HCT116 (cell line): ENCODE results near the gene ITPKA. TPM values are rescaled to one million over a fixed set of nuclear protein-coding genes. Genes with fewer than 3 reads are reported as not detected.

Experiments
- ATAC-seq: fragments of 200-7000 bp; cut with Tn5 transposase; 2 replicates; pipeline ENCODE4 v1.9.1; 2020; ENCODE audit warnings: mild to moderate bottlenecking, moderate library complexity
- BruUV-seq: library from RNA; stranded (reverse); fragments of 400-500 nt; replicated peaks from 2 replicates; lab custom pipeline; 2021; lab: Mats Ljungman, UMichigan
- CTCF ChIA-PET: fragments of 300-600 bp; sonication (Branson Sonifier 250); formaldehyde crosslinking; loops from one replicate; lab custom pipeline; 2021; ENCODE audit warnings: antibody characterized with exemption; lab: Charles Lee
- POLR2A ChIA-PET: fragments of 300-600, 350-600 bp; sonication (Branson Sonifier 250); formaldehyde crosslinking; loops from one replicate; lab custom pipeline; 2021; ENCODE audit warnings: antibody characterized with exemption; lab: Charles Lee
- RAD21 ChIA-PET, 2 experiments: fragments of 300-600 bp; sonication (Branson Sonifier 250); formaldehyde crosslinking; loops; one replicate each; lab custom pipeline; 2023; ENCODE audit warnings: low total read pairs in 2 of 2; ENCODE audit not compliant: uncharacterized antibody in 2 of 2, unreplicated experiment in 2 of 2, low non-redundant PET in 1 of 2; lab: Charles Lee
- DNase-seq: peaks from one replicate; pipeline ENCODE4 v3.0.0-alpha.2; 2010; ENCODE audit warnings: low read depth, low spot score
- H2AFZ ChIP-seq: fragments of 200-600 bp; shearing (Covaris generic), sonication (generic); 2 replicates; pipeline ENCODE4 v1.6.1; 2017; ENCODE audit warnings: low read depth, mixed run types, mixed read lengths, antibody characterized with exemption, low read length; ENCODE audit not compliant: poor library complexity, severe bottlenecking
- H3K27ac ChIP-seq: 2 replicates; pipeline ENCODE4 v1.5.1; 2012; ENCODE audit warnings: low read depth, low read length
- H3K27me3 ChIP-seq: fragments of 200-600 bp; sonication (generic); 2 replicates; pipeline ENCODE4 v1.6.1; 2016; ENCODE audit warnings: mixed run types, low read length, mixed read lengths; ENCODE audit not compliant: insufficient read depth
- H3K36me3 ChIP-seq, 2 experiments: fragments of 200-500 bp in 1 of 2; fragments of 200-600 bp in 1 of 2; sonication (Bioruptor generic) in 1 of 2; sonication (generic) in 1 of 2; 2 replicates each; pipeline versions ENCODE4 v1.5.1 to v1.6.1; 2014 to 2016; ENCODE audit warnings: low read length in 2 of 2, inconsistent platforms in 1 of 2, mixed read lengths in 1 of 2, mixed run types in 1 of 2; ENCODE audit not compliant: insufficient read depth in 2 of 2, control insufficient read depth in 1 of 2
- H3K4me1 ChIP-seq, 2 experiments: fragments of 200-600 bp in 1 of 2; sonication (generic) in 1 of 2; 2 replicates each; pipeline versions ENCODE4 v1.5.1 to v1.6.1; 2012 to 2017; ENCODE audit warnings: low read length in 2 of 2, inconsistent platforms in 1 of 2, mild to moderate bottlenecking in 1 of 2, mixed read lengths in 1 of 2, mixed run types in 1 of 2, moderate library complexity in 1 of 2; ENCODE audit not compliant: insufficient read depth in 2 of 2, control insufficient read depth in 1 of 2
- H3K4me2 ChIP-seq: fragments of 200-600 bp; sonication (generic); 2 replicates; pipeline ENCODE4 v1.6.1; 2017; ENCODE audit warnings: mixed run types, low read length, mixed read lengths
- H3K4me3 ChIP-seq, 2 experiments: fragments of 200-600 bp in 1 of 2; sonication (generic) in 1 of 2; replicated peaks in 1 of 2; 2 replicates each; pipeline ENCODE4 v1.5.1; 2011 to 2016; ENCODE audit warnings: low read length in 2 of 2, control low read depth in 1 of 2, low read depth in 1 of 2, mild to moderate bottlenecking in 1 of 2, mixed read lengths in 1 of 2, mixed run types in 1 of 2
- H3K79me2 ChIP-seq: fragments of 200-600 bp; sonication (generic); 2 replicates; pipeline ENCODE4 v1.6.1; 2017; ENCODE audit warnings: mild to moderate bottlenecking, mixed run types, low read length, moderate library complexity, mixed read lengths; ENCODE audit not compliant: insufficient read depth
- H3K9ac ChIP-seq: fragments of 200-600 bp; sonication (generic); 2 replicates; pipeline ENCODE4 v1.6.1; 2016; ENCODE audit warnings: low read length, mixed read lengths
- H3K9me2 ChIP-seq: fragments of 200-600 bp; sonication (generic), shearing (Covaris generic); 2 replicates; pipeline ENCODE4 v1.6.1; 2017; ENCODE audit warnings: mixed run types, mild to moderate bottlenecking, moderate library complexity; ENCODE audit not compliant: insufficient read depth
- H3K9me3 ChIP-seq, 2 experiments: fragments of 200-500 bp in 1 of 2; fragments of 200-600 bp in 1 of 2; sonication (Bioruptor generic) in 1 of 2; sonication (generic) in 1 of 2; 2 replicates each; pipeline ENCODE4 v1.6.1; 2014 to 2017; ENCODE audit warnings: low read length in 2 of 2, mixed read lengths in 2 of 2, inconsistent platforms in 1 of 2, low read depth in 1 of 2, mild to moderate bottlenecking in 1 of 2, mixed run types in 1 of 2, moderate library complexity in 1 of 2; ENCODE audit not compliant: control insufficient read depth in 1 of 2, insufficient read depth in 1 of 2
- H4K20me1 ChIP-seq: fragments of 200-600 bp; sonication (generic), shearing (Covaris generic); 2 replicates; pipeline ENCODE4 v1.6.1; 2017; ENCODE audit warnings: mixed run types, mild to moderate bottlenecking, moderate library complexity; ENCODE audit not compliant: insufficient read depth
- ATF3 ChIP-seq: IDR thresholded peaks from 2 replicates; pipeline ENCODE4 v1.6.1; 2012
- CEBPB ChIP-seq: IDR thresholded peaks from 2 replicates; pipeline ENCODE4 v1.6.1; 2012; ENCODE audit warnings: low read depth
- EGR1 ChIP-seq: IDR thresholded peaks from 2 replicates; pipeline ENCODE4 v1.6.1; 2012; ENCODE audit warnings: low read depth
- EZH2 ChIP-seq: fragments of 200-600 bp; sonication (generic); IDR thresholded peaks from 2 replicates; pipeline ENCODE4 v1.6.1; 2017; ENCODE audit warnings: antibody characterized with exemption, mixed run types
- JUND ChIP-seq: IDR thresholded peaks from 2 replicates; pipeline ENCODE4 v1.6.1; 2012
- MAX ChIP-seq: IDR thresholded peaks from 2 replicates; pipeline ENCODE4 v1.6.1; 2012
- POLR2A ChIP-seq: IDR thresholded peaks from 2 replicates; pipeline ENCODE4 v1.7.0; 2011; ENCODE audit warnings: borderline replicate concordance; ENCODE audit not compliant: insufficient read depth, insufficient read length; ENCODE audit errors: extremely low read depth
- SIN3A ChIP-seq: IDR thresholded peaks from 2 replicates; pipeline ENCODE4 v1.6.1; 2012; ENCODE audit warnings: low read depth
- SP1 ChIP-seq: IDR thresholded peaks from 2 replicates; pipeline ENCODE4 v1.6.1; 2012; ENCODE audit warnings: low read depth
- SRF ChIP-seq: IDR thresholded peaks from 2 replicates; pipeline ENCODE4 v1.6.1; 2012; ENCODE audit warnings: low read depth
- TCF7L2 ChIP-seq: IDR thresholded peaks from 2 replicates; pipeline ENCODE4 v1.7.0; 2011; ENCODE audit warnings: borderline replicate concordance, inconsistent platforms; ENCODE audit not compliant: insufficient read depth, insufficient read length; ENCODE audit errors: extremely low read depth
- YY1 ChIP-seq: IDR thresholded peaks from 2 replicates; pipeline ENCODE4 v1.6.1; 2011; ENCODE audit warnings: low read length, low read depth, moderate library complexity, mild to moderate bottlenecking; ENCODE audit not compliant: insufficient replicate concordance; ENCODE audit errors: extremely low read depth
- ZFX ChIP-seq: fragments of 450-650 bp; IDR thresholded peaks from 2 replicates; pipeline ENCODE4 v1.6.1; 2017
- ZNF274 ChIP-seq: fragments of 200-500 bp; sonication (Bioruptor generic); IDR thresholded peaks from 2 replicates; pipeline ENCODE4 v1.6.1; 2014; ENCODE audit warnings: mild to moderate bottlenecking, low read depth, low read length, inconsistent platforms
- intact Hi-C: fragments of 100-400 bp; cut with micrococcal nuclease; formaldehyde crosslinking; loops from 2 replicates; pipeline ENCODE4 v1.10.0; 2022
- total RNA-seq: library from RNA; stranded (reverse); gene quantifications from one replicate; pipeline ENCODE4 v1.2.1, GENCODE V29; 2021; ENCODE audit not compliant: unreplicated experiment
- TF ChIP-seq, protein P1 (sequence below), 3 experiments: fragments of 200-600 bp in 1 of 3; sonication (generic) in 1 of 3; IDR thresholded peaks in 2 of 3; conservative IDR thresholded peaks in 1 of 3; 2 replicates each; pipeline ENCODE4 v1.5.1; 2012 to 2017; ENCODE audit warnings: low read depth in 2 of 3, low read length in 2 of 3, antibody characterized with exemption in 1 of 3, borderline replicate concordance in 1 of 3, control low read depth in 1 of 3, mild to moderate bottlenecking in 1 of 3, mixed read lengths in 1 of 3, mixed run types in 1 of 3, moderate library complexity in 1 of 3; ENCODE audit not compliant: insufficient read depth in 1 of 3
- TF ChIP-seq, protein P2 (sequence below): IDR thresholded peaks from 2 replicates; pipeline ENCODE4 v1.6.1; 2012; ENCODE audit warnings: low read depth
- TF ChIP-seq, protein P3 (sequence below): IDR thresholded peaks from 2 replicates; pipeline ENCODE4 v1.6.1; 2011; ENCODE audit warnings: mild to moderate bottlenecking, low read length, moderate library complexity; ENCODE audit not compliant: insufficient replicate concordance; ENCODE audit errors: extremely low read depth

Gene ITPKA
- total RNA-seq, 1 experiment from 2014 or later, result 10.8 TPM

- TF ChIP-seq SRF (no peak), SIN3A (no peak), SP1 (no peak), ZFX (no peak), EZH2 (no peak), YY1 (no peak)
- TF ChIP-seq, protein P1, sequence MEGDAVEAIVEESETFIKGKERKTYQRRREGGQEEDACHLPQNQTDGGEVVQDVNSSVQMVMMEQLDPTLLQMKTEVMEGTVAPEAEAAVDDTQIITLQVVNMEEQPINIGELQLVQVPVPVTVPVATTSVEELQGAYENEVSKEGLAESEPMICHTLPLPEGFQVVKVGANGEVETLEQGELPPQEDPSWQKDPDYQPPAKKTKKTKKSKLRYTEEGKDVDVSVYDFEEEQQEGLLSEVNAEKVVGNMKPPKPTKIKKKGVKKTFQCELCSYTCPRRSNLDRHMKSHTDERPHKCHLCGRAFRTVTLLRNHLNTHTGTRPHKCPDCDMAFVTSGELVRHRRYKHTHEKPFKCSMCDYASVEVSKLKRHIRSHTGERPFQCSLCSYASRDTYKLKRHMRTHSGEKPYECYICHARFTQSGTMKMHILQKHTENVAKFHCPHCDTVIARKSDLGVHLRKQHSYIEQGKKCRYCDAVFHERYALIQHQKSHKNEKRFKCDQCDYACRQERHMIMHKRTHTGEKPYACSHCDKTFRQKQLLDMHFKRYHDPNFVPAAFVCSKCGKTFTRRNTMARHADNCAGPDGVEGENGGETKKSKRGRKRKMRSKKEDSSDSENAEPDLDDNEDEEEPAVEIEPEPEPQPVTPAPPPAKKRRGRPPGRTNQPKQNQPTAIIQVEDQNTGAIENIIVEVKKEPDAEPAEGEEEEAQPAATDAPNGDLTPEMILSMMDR (IDR thresholded peaks at IDR 0.05 in 2 of 3, conservative IDR thresholded peaks at IDR 0.05 in 1 of 3; ENCODE audit: borderline replicate concordance in 1 of 3, insufficient read depth in 1 of 3, low read depth in 2 of 3, low read length in 2 of 3), result no peak
These were observed 10.2 kb upstream of the ITPKA start (continued) for GRCh38 chr15:41483519-41483918.

- Histone ChIP-seq H2AFZ (no peak overlapping the region), H3K27me3 (no peaks in the 10 kb centered on the region), H3K9me2 (no peaks in the 10 kb centered on the region), H3K4me3 (no peak overlapping the region), H3K4me2 (no peak overlapping the region), H3K4me1 (peaks cover 7 to 27% of the 10 kb centered on the region in 2 experiments), H3K9ac (no peak overlapping the region), H4K20me1 (no peaks in the 10 kb centered on the region), H3K79me2 (no peaks in the 10 kb centered on the region), H3K9me3 (no peaks in the 10 kb centered on the region), H3K27ac (no peak overlapping the region), H3K36me3 (peaks cover 11 to 14% of the 10 kb centered on the region in 2 experiments; a peak in 2 of 4 replicates)
- no TSS peak for BruUV-seq
- intact Hi-C loops, result no loop called here
- POLR2A ChIA-PET, result no interaction called here
- CTCF ChIA-PET, result no interaction called here
- RAD21 ChIA-PET, result interaction anchor here in 1 of 2 experiments (1.5 kb wide), 1 partner anchor 23 kb away, joined by 3 read pairs; no protein-coding TSS in a partner anchor
- DNase-seq, result no peak
- no peak for ATAC-seq
- TF ChIP-seq, protein P2, sequence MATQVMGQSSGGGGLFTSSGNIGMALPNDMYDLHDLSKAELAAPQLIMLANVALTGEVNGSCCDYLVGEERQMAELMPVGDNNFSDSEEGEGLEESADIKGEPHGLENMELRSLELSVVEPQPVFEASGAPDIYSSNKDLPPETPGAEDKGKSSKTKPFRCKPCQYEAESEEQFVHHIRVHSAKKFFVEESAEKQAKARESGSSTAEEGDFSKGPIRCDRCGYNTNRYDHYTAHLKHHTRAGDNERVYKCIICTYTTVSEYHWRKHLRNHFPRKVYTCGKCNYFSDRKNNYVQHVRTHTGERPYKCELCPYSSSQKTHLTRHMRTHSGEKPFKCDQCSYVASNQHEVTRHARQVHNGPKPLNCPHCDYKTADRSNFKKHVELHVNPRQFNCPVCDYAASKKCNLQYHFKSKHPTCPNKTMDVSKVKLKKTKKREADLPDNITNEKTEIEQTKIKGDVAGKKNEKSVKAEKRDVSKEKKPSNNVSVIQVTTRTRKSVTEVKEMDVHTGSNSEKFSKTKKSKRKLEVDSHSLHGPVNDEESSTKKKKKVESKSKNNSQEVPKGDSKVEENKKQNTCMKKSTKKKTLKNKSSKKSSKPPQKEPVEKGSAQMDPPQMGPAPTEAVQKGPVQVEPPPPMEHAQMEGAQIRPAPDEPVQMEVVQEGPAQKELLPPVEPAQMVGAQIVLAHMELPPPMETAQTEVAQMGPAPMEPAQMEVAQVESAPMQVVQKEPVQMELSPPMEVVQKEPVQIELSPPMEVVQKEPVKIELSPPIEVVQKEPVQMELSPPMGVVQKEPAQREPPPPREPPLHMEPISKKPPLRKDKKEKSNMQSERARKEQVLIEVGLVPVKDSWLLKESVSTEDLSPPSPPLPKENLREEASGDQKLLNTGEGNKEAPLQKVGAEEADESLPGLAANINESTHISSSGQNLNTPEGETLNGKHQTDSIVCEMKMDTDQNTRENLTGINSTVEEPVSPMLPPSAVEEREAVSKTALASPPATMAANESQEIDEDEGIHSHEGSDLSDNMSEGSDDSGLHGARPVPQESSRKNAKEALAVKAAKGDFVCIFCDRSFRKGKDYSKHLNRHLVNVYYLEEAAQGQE, result no peak
- no peak for TF ChIP-seq ATF3
- TF ChIP-seq EGR1, result no peak
- TF ChIP-seq POLR2A, result no peak
- TF ChIP-seq, protein P3, sequence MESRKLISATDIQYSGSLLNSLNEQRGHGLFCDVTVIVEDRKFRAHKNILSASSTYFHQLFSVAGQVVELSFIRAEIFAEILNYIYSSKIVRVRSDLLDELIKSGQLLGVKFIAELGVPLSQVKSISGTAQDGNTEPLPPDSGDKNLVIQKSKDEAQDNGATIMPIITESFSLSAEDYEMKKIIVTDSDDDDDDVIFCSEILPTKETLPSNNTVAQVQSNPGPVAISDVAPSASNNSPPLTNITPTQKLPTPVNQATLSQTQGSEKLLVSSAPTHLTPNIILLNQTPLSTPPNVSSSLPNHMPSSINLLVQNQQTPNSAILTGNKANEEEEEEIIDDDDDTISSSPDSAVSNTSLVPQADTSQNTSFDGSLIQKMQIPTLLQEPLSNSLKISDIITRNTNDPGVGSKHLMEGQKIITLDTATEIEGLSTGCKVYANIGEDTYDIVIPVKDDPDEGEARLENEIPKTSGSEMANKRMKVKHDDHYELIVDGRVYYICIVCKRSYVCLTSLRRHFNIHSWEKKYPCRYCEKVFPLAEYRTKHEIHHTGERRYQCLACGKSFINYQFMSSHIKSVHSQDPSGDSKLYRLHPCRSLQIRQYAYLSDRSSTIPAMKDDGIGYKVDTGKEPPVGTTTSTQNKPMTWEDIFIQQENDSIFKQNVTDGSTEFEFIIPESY, result no peak
- TF ChIP-seq TCF7L2, result no peak
- no peak for TF ChIP-seq JUND
- no peak for TF ChIP-seq ZNF274
- no peak for TF ChIP-seq CEBPB
- TF ChIP-seq EZH2, result no peak
- no peak for TF ChIP-seq SRF
- TF ChIP-seq YY1, result no peak
- no peak for TF ChIP-seq ZFX
- no peak for TF ChIP-seq MAX
These were observed 8.6 kb upstream of the ITPKA start for GRCh38 chr15:41484937-41485625.
